ENCODE results near the gene SPINK14. TPM values are rescaled to one million over a fixed set of nuclear protein-coding genes. Genes with fewer than 3 reads are reported as not detected.

Gene SPINK14
- total RNA-seq, 3 donors from 2014 or later (not counting 1 experiment from before 2014, with no cell fraction given), result not detected

DNA sequence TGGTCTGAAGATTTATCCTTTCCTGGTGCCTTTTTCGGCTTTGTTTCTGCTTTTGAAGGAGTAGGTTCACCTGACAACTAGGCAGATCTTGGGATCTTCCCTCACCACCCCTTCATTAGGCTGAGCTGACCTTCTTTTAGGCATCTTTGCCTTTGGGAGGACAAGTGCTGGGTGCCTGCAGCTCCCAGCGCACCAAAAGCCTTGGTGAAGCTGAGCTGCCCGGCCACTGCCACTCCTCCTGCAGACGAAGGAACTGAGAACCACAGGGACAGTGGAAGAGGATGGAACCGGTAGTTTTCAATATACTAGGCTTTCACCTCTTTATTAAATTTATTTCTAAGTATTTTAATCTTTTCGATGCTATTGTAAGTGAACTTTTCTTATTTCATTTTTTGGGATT lies 53.2 kb downstream of the SPINK14 start:
- no peak overlapping the region for H3K27ac ChIP-seq (ENCODE audit: low read length)
- no peak overlapping the region for H3K4me3 Mint-ChIP-seq
- peaks cover 0 to 2% of the 10 kb centered on the region in 2 donors for H3K9me3 Mint-ChIP-seq
- no peaks in the 10 kb centered on the region for H3K27me3 Mint-ChIP-seq (ENCODE audit: low read depth in 2 of 2)
- no peaks in the 10 kb centered on the region for H3K4me1 Mint-ChIP-seq
- no peaks in the 10 kb centered on the region for H3K36me3 Mint-ChIP-seq
- no peaks in the 10 kb centered on the region for H3K4me1 ChIP-seq (ENCODE audit: control insufficient read depth, insufficient read depth, low read length)
- ATAC-seq (no peak), DNase-seq (no peak)
- H3K9me3 ChIP-seq (ENCODE audit: control insufficient read depth, insufficient read depth, low read length), result no peaks in the 10 kb centered on the region
- H3K36me3 ChIP-seq (ENCODE audit: control insufficient read depth, insufficient read depth, low read length), result no peaks in the 10 kb centered on the region
- H3K27ac Mint-ChIP-seq, result no peak overlapping the region
- TF ChIP-seq, protein P1, sequence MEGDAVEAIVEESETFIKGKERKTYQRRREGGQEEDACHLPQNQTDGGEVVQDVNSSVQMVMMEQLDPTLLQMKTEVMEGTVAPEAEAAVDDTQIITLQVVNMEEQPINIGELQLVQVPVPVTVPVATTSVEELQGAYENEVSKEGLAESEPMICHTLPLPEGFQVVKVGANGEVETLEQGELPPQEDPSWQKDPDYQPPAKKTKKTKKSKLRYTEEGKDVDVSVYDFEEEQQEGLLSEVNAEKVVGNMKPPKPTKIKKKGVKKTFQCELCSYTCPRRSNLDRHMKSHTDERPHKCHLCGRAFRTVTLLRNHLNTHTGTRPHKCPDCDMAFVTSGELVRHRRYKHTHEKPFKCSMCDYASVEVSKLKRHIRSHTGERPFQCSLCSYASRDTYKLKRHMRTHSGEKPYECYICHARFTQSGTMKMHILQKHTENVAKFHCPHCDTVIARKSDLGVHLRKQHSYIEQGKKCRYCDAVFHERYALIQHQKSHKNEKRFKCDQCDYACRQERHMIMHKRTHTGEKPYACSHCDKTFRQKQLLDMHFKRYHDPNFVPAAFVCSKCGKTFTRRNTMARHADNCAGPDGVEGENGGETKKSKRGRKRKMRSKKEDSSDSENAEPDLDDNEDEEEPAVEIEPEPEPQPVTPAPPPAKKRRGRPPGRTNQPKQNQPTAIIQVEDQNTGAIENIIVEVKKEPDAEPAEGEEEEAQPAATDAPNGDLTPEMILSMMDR (IDR thresholded peaks at IDR 0.05), result no peak
- H3K27me3 ChIP-seq (ENCODE audit: control insufficient read depth, insufficient read depth, low read length), result no peaks in the 10 kb centered on the region
- no peak overlapping the region for H3K4me3 ChIP-seq (ENCODE audit: low read length)
- intact Hi-C loops (cut with micrococcal nuclease), result no loop called here
- 74% methylated on average over 5 of the region's 6 CpGs for WGBS (ENCODE audit: insufficient coverage)

DNA sequence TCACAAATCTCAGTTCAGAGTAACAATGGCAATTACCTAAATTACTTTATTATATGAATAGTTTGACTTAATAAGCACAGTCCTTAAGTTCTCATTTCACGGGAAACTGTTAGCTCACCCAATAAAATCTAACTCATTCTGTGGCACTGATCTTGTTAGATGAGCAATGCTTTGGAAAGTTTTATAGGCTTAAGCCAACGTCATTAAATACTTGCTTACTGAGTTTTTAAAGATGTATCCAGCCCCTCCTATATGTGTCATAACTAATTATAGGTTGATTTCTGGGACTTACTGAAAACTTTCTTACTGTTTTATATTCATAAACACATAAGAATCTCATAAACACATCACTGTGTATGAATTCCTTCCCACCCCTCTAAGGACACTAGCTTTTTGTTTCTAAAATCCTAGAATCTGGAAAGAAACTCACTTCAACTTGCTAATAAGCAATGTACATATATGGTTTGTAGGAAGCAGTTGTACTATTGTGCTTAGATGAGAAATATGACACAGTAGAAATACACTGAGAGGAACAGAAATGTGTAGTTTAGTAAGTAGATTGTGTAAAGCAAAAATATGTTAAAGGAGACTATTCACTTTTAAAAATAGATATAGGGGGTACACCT lies 55.9 kb downstream of the SPINK14 start:
- H3K36me3 ChIP-seq (ENCODE audit: control insufficient read depth, insufficient read depth, low read length), result no peaks in the 10 kb centered on the region
- no CpG with 5 or more reads among the region's 2 CpGs for WGBS (ENCODE audit: insufficient coverage)
- ATAC-seq, result no peak
- H3K27me3 ChIP-seq (ENCODE audit: control insufficient read depth, insufficient read depth, low read length), result no peaks in the 10 kb centered on the region
- Mint-ChIP-seq H3K27ac (no peak overlapping the region), H3K4me1 (no peaks in the 10 kb centered on the region), H3K4me3 (no peak overlapping the region), H3K9me3 (no peaks in the 10 kb centered on the region), H3K27me3 (ENCODE audit: low read depth in 2 of 2) (no peaks in the 10 kb centered on the region), H3K36me3 (no peaks in the 10 kb centered on the region)
- no peak overlapping the region for H3K4me3 ChIP-seq (ENCODE audit: low read length)
- TF ChIP-seq, protein P1 (IDR thresholded peaks at IDR 0.05), result no peak
- H3K4me1 ChIP-seq (ENCODE audit: control insufficient read depth, insufficient read depth, low read length), result no peaks in the 10 kb centered on the region
- DNase-seq, result no peak
- H3K9me3 ChIP-seq (ENCODE audit: control insufficient read depth, insufficient read depth, low read length), result no peaks in the 10 kb centered on the region
- intact Hi-C loops (cut with micrococcal nuclease), result no loop called here
- H3K27ac ChIP-seq (ENCODE audit: low read length), result no peak overlapping the region

Other genes starting within 250 kb of the SPINK14 start
- gene SPINK5, start 104.6 kb upstream of the SPINK14 start, total RNA-seq, result not detected
- not detected for gene SPINK6, start 34.5 kb downstream of the SPINK14 start, total RNA-seq
- not detected for gene MARCOL, start 70.0 kb downstream of the SPINK14 start, total RNA-seq
- not detected for gene SPINK13, start 100.2 kb downstream of the SPINK14 start, total RNA-seq
- not detected for gene SPINK7, start 143.9 kb downstream of the SPINK14 start, total RNA-seq
- gene SPINK9, start 167.0 kb downstream of the SPINK14 start, total RNA-seq, result not detected
- gene FBXO38, start 215.4 kb downstream of the SPINK14 start, total RNA-seq, result 10 to 100 TPM; 55.2 to 76.6 (median 65.1) TPM

Measured in natural killer cell (primary cell).